ENCODE results near the gene GALNTL6. TPM values are rescaled to one million over a fixed set of nuclear protein-coding genes. Genes with fewer than 3 reads are reported as not detected.

Gene GALNTL6
- total and polyA plus RNA-seq, 9 of the 15 experiments (the other 6 are each of a cell fraction or from before 2014, with no cell fraction given): 0.18 to 0.50 (median 0.29) TPM

- TF ChIP-seq RBM22 (IDR thresholded peaks at IDR 0.05; ENCODE audit: low read depth, low read length, poor library complexity, severe bottlenecking) (no peak), MEF2D (tag; conservative IDR thresholded peaks at IDR 0.05; ENCODE audit: low read depth) (no peak), NCOA6 (IDR thresholded peaks at IDR 0.05) (no peak), MXD1 (CRISPR knock-in tag; IDR thresholded peaks at IDR 0.05; ENCODE audit: borderline replicate concordance, poor library complexity, severe bottlenecking) (no peak), RBM14 (IDR thresholded peaks at IDR 0.05; ENCODE audit: borderline replicate concordance, insufficient read depth, low read depth, low read length) (no peak), ZNF133 (CRISPR knock-in tag; IDR thresholded peaks at IDR 0.05) (no peak), RHOXF2B (CRISPR knock-in tag; conservative IDR thresholded peaks at IDR 0.05) (no peak), FOSL1 (tag; conservative IDR thresholded peaks at IDR 0.05) (peak; percentile 79), GTF2A2 (tag; IDR thresholded peaks at IDR 0.05) (no peak), IRF1 (CRISPR knock-in tag; IDR thresholded peaks at IDR 0.05; ENCODE audit: borderline replicate concordance) (no peak), SMAD3 (CRISPR knock-in tag; conservative IDR thresholded peaks at IDR 0.05) (no peak), NR4A1 (CRISPR knock-in tag; IDR thresholded peaks at IDR 0.05) (no peak), NR4A1 (tag; IDR thresholded peaks at IDR 0.05) (no peak), E2F4 (CRISPR knock-in tag; IDR thresholded peaks at IDR 0.05; ENCODE audit: low read depth) (no peak), ZNF408 (CRISPR knock-in tag; IDR thresholded peaks at IDR 0.05; ENCODE audit: low read depth) (no peak), ZNF280B (CRISPR knock-in tag; IDR thresholded peaks at IDR 0.05) (no peak), ZNF77 (CRISPR knock-in tag; IDR thresholded peaks at IDR 0.05) (no peak), SAFB (IDR thresholded peaks at IDR 0.05; ENCODE audit: borderline replicate concordance, low read depth, low read length) (no peak), ZFPM2 (CRISPR knock-in tag; IDR thresholded peaks at IDR 0.05) (no peak), ARNT (IDR thresholded peaks at IDR 0.05) (no peak; a peak in 1 of 4 replicates), FOXM1 (IDR thresholded peaks at IDR 0.05; ENCODE audit: low read depth) (no peak; the same call in 1 of the 2 replicates), FOXM1 (CRISPR knock-in tag; IDR thresholded peaks at IDR 0.05; ENCODE audit: low read depth) (no peak), ESRRA (IDR thresholded peaks at IDR 0.05; ENCODE audit: borderline replicate concordance, low read depth) (no peak), SAP30 (IDR thresholded peaks at IDR 0.05; ENCODE audit: borderline replicate concordance, insufficient read depth, low read depth, low read length, poor library complexity, severe bottlenecking) (no peak)
These were observed 330.6 kb downstream of the GALNTL6 start (continued) for GRCh38 chr4:172143605-172144314.

All from K562 (cell line).